HG02678 (cell line): ENCODE measurements around the gene PDE8A.

Experiments
- ATAC-seq: cut with Tn5 transposase; IDR thresholded peaks from one replicate; pipeline ENCODE4 v1.9.1; 2021; ENCODE audit warnings: mild to moderate bottlenecking, moderate library complexity; ENCODE audit not compliant: unreplicated experiment

PDE8A gene

GRCh38 chr15:85071504-85071903 lies 89.8 kb downstream of the PDE8A start:
- ATAC-seq: no peak

- ATAC-seq: no peak
Measured at GRCh38 chr15:85072917-85073316, 91.3 kb downstream of the PDE8A start.

GRCh38 chr15:85073556-85074194 lies 92.0 kb downstream of the PDE8A start:
- ATAC-seq: peak; percentile 70

- ATAC-seq: no peak
Measured at GRCh38 chr15:85086855-85087254, 105.2 kb downstream of the PDE8A start.

GRCh38 chr15:85088300-85088699 lies 106.6 kb downstream of the PDE8A start:
- ATAC-seq: no peak

- no peak for ATAC-seq
Measured at GRCh38 chr15:85089929-85090597, 108.4 kb downstream of the PDE8A start.

- ATAC-seq: no peak
Measured at GRCh38 chr15:85091990-85092389, 110.3 kb downstream of the PDE8A start.

GRCh38 chr15:85094685-85095084 lies 113.0 kb downstream of the PDE8A start:
- no peak for ATAC-seq

- ATAC-seq: no peak
Measured at GRCh38 chr15:85095566-85095965, 113.9 kb downstream of the PDE8A start.

GRCh38 chr15:85097250-85097649 lies 115.6 kb downstream of the PDE8A start:
- no peak for ATAC-seq

- no peak for ATAC-seq
Measured at GRCh38 chr15:85097725-85098124, 116.1 kb downstream of the PDE8A start.

GRCh38 chr15:85099195-85099803 lies 117.6 kb downstream of the PDE8A start:
- no peak for ATAC-seq

GRCh38 chr15:85100186-85100937 lies 118.7 kb downstream of the PDE8A start:
- no peak for ATAC-seq

- ATAC-seq: no peak
Measured at GRCh38 chr15:85104584-85104983, 122.9 kb downstream of the PDE8A start.

GRCh38 chr15:85108136-85108535 lies 126.5 kb downstream of the PDE8A start:
- no peak for ATAC-seq

- no peak for ATAC-seq
Measured at GRCh38 chr15:85109333-85109732, 127.7 kb downstream of the PDE8A start.

- ATAC-seq: no peak
Measured at GRCh38 chr15:85112997-85113396, 131.3 kb downstream of the PDE8A start.

GRCh38 chr15:85114886-85115285 lies 133.2 kb downstream of the PDE8A start:
- ATAC-seq: no peak

GRCh38 chr15:85116066-85116465 lies 134.4 kb downstream of the PDE8A start:
- ATAC-seq: no peak

GRCh38 chr15:85116494-85116893 lies 134.8 kb downstream of the PDE8A start:
- ATAC-seq: no peak

- ATAC-seq: no peak
Measured at GRCh38 chr15:85116925-85117646, 135.4 kb downstream of the PDE8A start.
